IMR-90 (cell line): ENCODE results near the gene SBF2.

Experiments used
- BHLHE40 ChIP-seq: fragments of 150-350 bp; IDR thresholded peaks from 2 replicates; pipeline ENCODE4 v1.6.1; 2016; ENCODE audit warnings: mild to moderate bottlenecking, low read depth, low read length
- CEBPB ChIP-seq: IDR thresholded peaks from 2 replicates; pipeline ENCODE4 v1.6.1; 2012; ENCODE audit warnings: low read depth, low read length, improper control_type of control experiment
- MAFK ChIP-seq: IDR thresholded peaks from 2 replicates; pipeline ENCODE4 v1.6.1; 2012; ENCODE audit warnings: low read depth, low read length, improper control_type of control experiment
- MXI1 ChIP-seq: IDR thresholded peaks from 2 replicates; pipeline ENCODE4 v1.6.1; 2012; ENCODE audit warnings: low read depth, mild to moderate bottlenecking, low read length, moderate library complexity, borderline replicate concordance
- POLR2A ChIP-seq: IDR thresholded peaks from 2 replicates; pipeline ENCODE4 v1.6.1; 2012; ENCODE audit warnings: mild to moderate bottlenecking, low read depth, low read length
- RAD21 ChIP-seq: IDR thresholded peaks from 2 replicates; pipeline ENCODE4 v1.6.1; 2012; ENCODE audit warnings: low read length, improper control_type of control experiment
- RCOR1 ChIP-seq: IDR thresholded peaks from 2 replicates; pipeline ENCODE4 v1.6.1; 2012; ENCODE audit warnings: mild to moderate bottlenecking, low read length, improper control_type of control experiment; ENCODE audit not compliant: insufficient replicate concordance
- RFX5 ChIP-seq: IDR thresholded peaks from 2 replicates; pipeline ENCODE4 v1.8.0; 2012; ENCODE audit warnings: low read depth, mild to moderate bottlenecking, low read length, moderate library complexity
- SMC3 ChIP-seq: fragments of 150-350 bp; IDR thresholded peaks from 2 replicates; pipeline ENCODE4 v1.6.1; 2016; ENCODE audit warnings: low read depth, mild to moderate bottlenecking, antibody characterized with exemption, low read length, moderate library complexity
- USF2 ChIP-seq: fragments of 150-350 bp; IDR thresholded peaks from 2 replicates; pipeline ENCODE4 v1.6.1; 2017; ENCODE audit warnings: mild to moderate bottlenecking, antibody characterized with exemption, low read length, low read depth
- TF ChIP-seq, protein P1 (sequence below): conservative IDR thresholded peaks from 2 replicates; pipeline ENCODE4 v1.5.1; 2012; ENCODE audit warnings: mild to moderate bottlenecking, low read depth, low read length, improper control_type of control experiment

DNA sequence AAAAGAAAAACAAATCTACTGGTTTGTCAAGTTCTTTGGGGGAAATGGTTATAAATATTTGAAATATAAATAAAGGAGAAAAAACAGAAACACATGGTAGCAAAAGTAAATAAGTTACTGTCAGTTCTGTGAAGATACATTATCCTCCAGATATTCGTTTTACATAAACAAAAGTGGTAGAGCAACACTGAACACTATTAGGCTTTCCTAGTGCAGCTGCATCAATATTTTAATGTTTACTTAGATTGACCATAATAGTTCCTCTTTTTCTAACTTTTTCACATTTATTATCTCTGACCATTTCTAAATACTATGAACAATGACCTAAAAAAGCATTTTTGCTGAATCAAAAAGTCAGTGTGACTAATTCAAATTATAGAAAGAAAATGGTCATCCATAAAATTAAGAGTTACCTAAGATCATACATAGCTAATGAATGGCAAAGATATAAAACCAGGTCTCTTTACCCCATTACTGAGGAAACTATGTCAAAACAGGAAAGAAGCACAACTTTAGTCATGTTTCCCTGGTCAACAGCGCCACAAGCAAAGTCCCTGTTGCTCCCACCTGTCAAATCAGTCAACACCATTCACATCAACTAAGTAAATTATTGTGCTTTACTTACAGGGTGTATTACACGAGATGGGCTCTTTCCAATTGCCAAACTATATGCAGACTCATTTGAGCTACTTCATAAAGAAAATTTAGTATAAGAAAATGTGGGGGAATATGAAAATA is 38.5 kb downstream of the SBF2 start:
- TF ChIP-seq, protein P1, sequence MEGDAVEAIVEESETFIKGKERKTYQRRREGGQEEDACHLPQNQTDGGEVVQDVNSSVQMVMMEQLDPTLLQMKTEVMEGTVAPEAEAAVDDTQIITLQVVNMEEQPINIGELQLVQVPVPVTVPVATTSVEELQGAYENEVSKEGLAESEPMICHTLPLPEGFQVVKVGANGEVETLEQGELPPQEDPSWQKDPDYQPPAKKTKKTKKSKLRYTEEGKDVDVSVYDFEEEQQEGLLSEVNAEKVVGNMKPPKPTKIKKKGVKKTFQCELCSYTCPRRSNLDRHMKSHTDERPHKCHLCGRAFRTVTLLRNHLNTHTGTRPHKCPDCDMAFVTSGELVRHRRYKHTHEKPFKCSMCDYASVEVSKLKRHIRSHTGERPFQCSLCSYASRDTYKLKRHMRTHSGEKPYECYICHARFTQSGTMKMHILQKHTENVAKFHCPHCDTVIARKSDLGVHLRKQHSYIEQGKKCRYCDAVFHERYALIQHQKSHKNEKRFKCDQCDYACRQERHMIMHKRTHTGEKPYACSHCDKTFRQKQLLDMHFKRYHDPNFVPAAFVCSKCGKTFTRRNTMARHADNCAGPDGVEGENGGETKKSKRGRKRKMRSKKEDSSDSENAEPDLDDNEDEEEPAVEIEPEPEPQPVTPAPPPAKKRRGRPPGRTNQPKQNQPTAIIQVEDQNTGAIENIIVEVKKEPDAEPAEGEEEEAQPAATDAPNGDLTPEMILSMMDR = no peak
- no peak for TF ChIP-seq USF2
- TF ChIP-seq POLR2A = no peak
- no peak for TF ChIP-seq MAFK
- no peak for TF ChIP-seq SMC3
- TF ChIP-seq RCOR1 = no peak
- no peak for TF ChIP-seq BHLHE40
- TF ChIP-seq RAD21 = no peak
- no peak for TF ChIP-seq MXI1
- no peak for TF ChIP-seq RFX5
- TF ChIP-seq CEBPB = no peak
